Endothelial cell of umbilical vein (primary cell): ENCODE data around the gene TBX18. TPM values are rescaled to one million over a fixed set of nuclear protein-coding genes. Genes with fewer than 3 reads are reported as not detected.
A peak's percentile ranks its signal among the peaks of the same experiment; 100 is the strongest.

Experiments used
- BruUV-seq: library from RNA; stranded (reverse); fragments of 400-500 nt; replicated peaks from 2 replicates; lab custom pipeline; 2021; lab: Mats Ljungman, UMichigan
- CTCF ChIA-PET: fragments of 300-600, 350-600 bp; sonication (Branson Sonifier 250); formaldehyde crosslinking; loops from one replicate; lab custom pipeline; 2021; ENCODE audit warnings: antibody characterized with exemption, inconsistent platforms; lab: Charles Lee
- POLR2A ChIA-PET: fragments of 300-600, 350-600 bp; sonication (Branson Sonifier 250); formaldehyde crosslinking; loops from one replicate; lab custom pipeline; 2021; ENCODE audit warnings: antibody characterized with exemption, inconsistent platforms; lab: Charles Lee
- DNase-seq: peaks from one replicate; pipeline ENCODE4 v3.0.0-alpha.2; 2011; ENCODE audit warnings: low read depth, low spot score
- FAIRE-seq: peaks from 2 replicates; lab custom pipeline; 2011; peaks lifted over from hg19 to GRCh38; lab: Jason Lieb, UNC
- H2AFZ ChIP-seq: 2 replicates; pipeline ENCODE4 v1.6.0; 2012; ENCODE audit warnings: low read depth, low read length, control low read depth, inconsistent platforms
- H3K27ac ChIP-seq: 2 replicates; pipeline ENCODE4 v1.5.1; 2011; ENCODE audit warnings: low read depth, mild to moderate bottlenecking, control low read depth, low read length, moderate library complexity; ENCODE audit not compliant: insufficient read depth
- H3K27me3 ChIP-seq, 2 experiments: 2 replicates each; pipeline versions ENCODE4 v1.6.0 to v1.6.1; 2011; ENCODE audit warnings: low read length in 2 of 2, mixed read lengths in 1 of 2; ENCODE audit not compliant: control insufficient read depth in 2 of 2, insufficient read depth in 2 of 2
- H3K36me3 ChIP-seq, 2 experiments: 2 replicates in 1 of 2; 3 replicates in 1 of 2; pipeline ENCODE4 v1.5.1; 2011; ENCODE audit warnings: low read length in 2 of 2, mild to moderate bottlenecking in 1 of 2, moderate library complexity in 1 of 2; ENCODE audit not compliant: control insufficient read depth in 2 of 2, insufficient read depth in 2 of 2; ENCODE audit errors: extremely low read depth in 1 of 2
- H3K4me1 ChIP-seq: 3 replicates; pipeline ENCODE4 v1.5.1; 2011; ENCODE audit warnings: mild to moderate bottlenecking, low read length; ENCODE audit not compliant: control insufficient read depth, insufficient read depth; ENCODE audit errors: extremely low read depth
- H3K4me2 ChIP-seq: 2 replicates; pipeline ENCODE4 v1.6.1; 2011; ENCODE audit warnings: low read length, control low read depth, mixed read lengths; ENCODE audit not compliant: insufficient read depth
- H3K4me3 ChIP-seq, 3 experiments: fragments of 200-600 bp in 1 of 3; sonication (generic), shearing (Covaris generic) in 1 of 3; replicated peaks in 1 of 3; 2 replicates each; pipeline ENCODE4 v1.5.1; 2011 to 2016; ENCODE audit warnings: control low read depth in 3 of 3, low read length in 3 of 3, mild to moderate bottlenecking in 2 of 3, inconsistent platforms in 1 of 3, low read depth in 1 of 3, moderate library complexity in 1 of 3; ENCODE audit not compliant: insufficient read depth in 1 of 3
- H3K79me2 ChIP-seq: 2 replicates; pipeline ENCODE4 v1.6.0; 2012; ENCODE audit warnings: low read length, inconsistent platforms; ENCODE audit not compliant: control insufficient read depth, insufficient read depth
- H3K9ac ChIP-seq: replicated peaks from 2 replicates; pipeline ENCODE3; 2011; ENCODE audit warnings: low read length, control low read depth; ENCODE audit not compliant: insufficient read depth; ENCODE audit errors: extremely low read depth
- H3K9me1 ChIP-seq: replicated peaks from 3 replicates; pipeline ENCODE4 v1.6.0; 2011; ENCODE audit warnings: mild to moderate bottlenecking, low read length; ENCODE audit not compliant: control insufficient read depth, insufficient read depth; ENCODE audit errors: extremely low read depth
- H3K9me3 ChIP-seq: replicated peaks from 2 replicates; pipeline ENCODE4 v1.5.1; 2012; ENCODE audit warnings: low read length, inconsistent platforms; ENCODE audit not compliant: control insufficient read depth, insufficient read depth
- H4K20me1 ChIP-seq: replicated peaks from 2 replicates; pipeline ENCODE3; 2011; ENCODE audit warnings: mild to moderate bottlenecking, low read length; ENCODE audit not compliant: control insufficient read depth, insufficient read depth; ENCODE audit errors: extremely low read depth
- EZH2 ChIP-seq: IDR thresholded peaks from 2 replicates; pipeline ENCODE4 v1.6.1; 2012; ENCODE audit warnings: borderline replicate concordance, low read depth, mild to moderate bottlenecking, moderate library complexity, low read length, inconsistent platforms; ENCODE audit not compliant: severe bottlenecking
- FOS ChIP-seq: IDR thresholded peaks from 2 replicates; pipeline ENCODE4 v1.6.1; 2011; ENCODE audit warnings: mild to moderate bottlenecking, low read length, moderate library complexity, borderline replicate concordance; ENCODE audit not compliant: insufficient read depth
- GATA2 ChIP-seq: IDR thresholded peaks from 2 replicates; pipeline ENCODE4 v1.7.0; 2011; ENCODE audit warnings: low read depth, mild to moderate bottlenecking, moderate library complexity, mixed read lengths, low read length; ENCODE audit not compliant: insufficient read length, insufficient read depth
- JUN ChIP-seq: IDR thresholded peaks from 2 replicates; pipeline ENCODE4 v1.6.1; 2011; ENCODE audit warnings: borderline replicate concordance, low read depth; ENCODE audit not compliant: insufficient read length, insufficient read depth
- MYC ChIP-seq: IDR thresholded peaks from one replicate; pipeline ENCODE4 v1.6.1; 2011; ENCODE audit warnings: mild to moderate bottlenecking, low read depth, low read length
- POLR2A ChIP-seq: IDR thresholded peaks from 2 replicates; pipeline ENCODE4 v1.6.1; 2012; ENCODE audit warnings: low read depth, mild to moderate bottlenecking, control low read depth, low read length
- POLR2AphosphoS5 ChIP-seq: IDR thresholded peaks from 2 replicates; pipeline ENCODE4 v1.6.1; 2012; ENCODE audit warnings: low read depth, mild to moderate bottlenecking, control low read depth, low read length, moderate library complexity; ENCODE audit not compliant: insufficient read depth
- dilution Hi-C: fragments of 300-500 bp; cut with MboI; formaldehyde crosslinking; loops from one replicate; pipeline ENCODE4 v1.15.0; 2019; ENCODE audit warnings: low sequenced_read_pairs; ENCODE audit not compliant: extremely low pct_ligation_motif_present
- intact Hi-C: fragments of 100-400 bp; cut with micrococcal nuclease; formaldehyde crosslinking; loops from one replicate; pipeline ENCODE4 v1.10.0; 2022
- polyA plus RNA-seq, 4 experiments: library from polyadenylated mRNA; depleted of rRNA in 3 of 4; stranded (reverse) in 3 of 4; unstranded in 1 of 4; fragments of >200 nt; gene quantifications; 2 replicates each; pipeline versions ENCODE4 v1.2.1 to v1.2.3, GENCODE V29; 2011 to 2012; ENCODE audit warnings: missing spikeins in 1 of 4
- total RNA-seq: library from RNA; stranded (reverse); gene quantifications from 2 replicates; pipeline ENCODE4 v1.2.3, GENCODE V29; 2021
- TF ChIP-seq, protein P1 (sequence below), 2 donors: IDR thresholded peaks; 1 replicate in 1 of 2; 2 replicates in 1 of 2; pipeline ENCODE4 v1.5.1; 2011; ENCODE audit warnings: low read length in 2 of 2, mild to moderate bottlenecking in 2 of 2, moderate library complexity in 2 of 2, control low read depth in 1 of 2, inconsistent platforms in 1 of 2, low read depth in 1 of 2; ENCODE audit not compliant: insufficient read depth in 1 of 2; ENCODE audit errors: extremely low read depth in 1 of 2
- TF ChIP-seq, protein P2 (sequence below): IDR thresholded peaks from 2 replicates; pipeline ENCODE4 v1.6.1; 2011; ENCODE audit not compliant: insufficient read depth, insufficient read length

TBX18 gene
- total and polyA plus RNA-seq, 2 donors (not counting 3 experiments of a cell fraction or from before 2014, with no cell fraction given): 28.4 to 60.5 TPM

DNA sequence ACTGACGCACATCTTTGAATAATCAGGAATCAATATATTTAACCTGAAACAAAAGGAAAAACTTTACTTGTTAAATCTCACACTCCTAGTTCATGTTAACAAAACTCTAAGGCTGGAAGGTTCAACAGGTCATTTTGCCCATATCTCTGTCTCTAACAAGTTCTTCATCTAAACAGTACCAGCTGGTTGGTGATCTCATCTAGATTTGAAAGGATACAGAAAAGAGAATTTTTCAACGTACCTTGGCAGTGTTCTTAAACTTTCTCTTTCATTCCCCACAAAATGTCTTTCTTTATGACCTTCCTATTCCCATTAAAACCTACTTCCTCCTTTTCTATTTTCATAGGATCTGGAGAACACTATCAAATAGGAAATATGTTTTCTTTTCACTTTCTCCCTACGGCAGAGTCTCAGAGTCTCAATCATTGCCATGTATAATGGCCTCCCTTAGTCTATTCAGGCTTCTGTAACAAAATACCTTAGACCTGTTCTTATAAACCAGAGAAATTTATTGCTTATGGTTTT is 111.3 kb downstream of the TBX18 start:
- CTCF ChIA-PET: interaction anchor here (1.5 to 1.7 kb wide), 2 partner anchors 116 to 186 kb away, joined by 3 to 4 read pairs; no protein-coding TSS in a partner anchor
- H3K27ac ChIP-seq: peak overlapping the region; percentile 97
- peaks cover 36% of the 10 kb centered on the region for H3K4me1 ChIP-seq
- peak; percentile 79 for FAIRE-seq
- no peaks in the 10 kb centered on the region for H4K20me1 ChIP-seq
- peak overlapping the region in 1 of 3 experiments; percentile 13 for H3K4me3 ChIP-seq
- no peaks in the 10 kb centered on the region for H3K9me3 ChIP-seq
- no peaks in the 10 kb centered on the region for H3K36me3 ChIP-seq
- peak overlapping the region; percentile 79 for H3K4me2 ChIP-seq
- peak; percentile 63 for DNase-seq
- no peaks in the 10 kb centered on the region for H3K79me2 ChIP-seq
- no peaks in the 10 kb centered on the region for H3K9me1 ChIP-seq
- intact Hi-C loops (loop anchor here (2.0 to 5.0 kb wide), 3 partner anchors 51 to 160 kb away; no protein-coding TSS in a partner anchor), dilution Hi-C loops (no loop called here)
- TF ChIP-seq, protein P1, sequence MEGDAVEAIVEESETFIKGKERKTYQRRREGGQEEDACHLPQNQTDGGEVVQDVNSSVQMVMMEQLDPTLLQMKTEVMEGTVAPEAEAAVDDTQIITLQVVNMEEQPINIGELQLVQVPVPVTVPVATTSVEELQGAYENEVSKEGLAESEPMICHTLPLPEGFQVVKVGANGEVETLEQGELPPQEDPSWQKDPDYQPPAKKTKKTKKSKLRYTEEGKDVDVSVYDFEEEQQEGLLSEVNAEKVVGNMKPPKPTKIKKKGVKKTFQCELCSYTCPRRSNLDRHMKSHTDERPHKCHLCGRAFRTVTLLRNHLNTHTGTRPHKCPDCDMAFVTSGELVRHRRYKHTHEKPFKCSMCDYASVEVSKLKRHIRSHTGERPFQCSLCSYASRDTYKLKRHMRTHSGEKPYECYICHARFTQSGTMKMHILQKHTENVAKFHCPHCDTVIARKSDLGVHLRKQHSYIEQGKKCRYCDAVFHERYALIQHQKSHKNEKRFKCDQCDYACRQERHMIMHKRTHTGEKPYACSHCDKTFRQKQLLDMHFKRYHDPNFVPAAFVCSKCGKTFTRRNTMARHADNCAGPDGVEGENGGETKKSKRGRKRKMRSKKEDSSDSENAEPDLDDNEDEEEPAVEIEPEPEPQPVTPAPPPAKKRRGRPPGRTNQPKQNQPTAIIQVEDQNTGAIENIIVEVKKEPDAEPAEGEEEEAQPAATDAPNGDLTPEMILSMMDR (IDR thresholded peaks at IDR 0.05; ENCODE audit: extremely low read depth in 1 of 2, insufficient read depth in 1 of 2, low read depth in 1 of 2, low read length in 2 of 2): no peak
- TF ChIP-seq EZH2 (no peak), POLR2AphosphoS5 (no peak), GATA2 (no peak), FOS (no peak), MYC (no peak), POLR2A (no peak), JUN (no peak)
- TF ChIP-seq, protein P2, sequence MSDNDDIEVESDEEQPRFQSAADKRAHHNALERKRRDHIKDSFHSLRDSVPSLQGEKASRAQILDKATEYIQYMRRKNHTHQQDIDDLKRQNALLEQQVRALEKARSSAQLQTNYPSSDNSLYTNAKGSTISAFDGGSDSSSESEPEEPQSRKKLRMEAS: no peak
- POLR2A ChIA-PET: no interaction called here
- H3K9ac ChIP-seq: peak overlapping the region; percentile 71
- BruUV-seq: no TSS peak
- H3K27me3 ChIP-seq: no peaks in the 10 kb centered on the region
- peak overlapping the region; percentile 70 for H2AFZ ChIP-seq
